GM21576 (cell line): Measurements from ENCODE around the gene NEUROG2.
"Not testable (repeated sequence)": the region's sequence is repeated elsewhere in the genome, so short reads cannot be mapped to it uniquely, and the experiment has no call there.

ENCODE experiments used
- ATAC-seq: cut with Tn5 transposase; IDR thresholded peaks from one replicate; pipeline ENCODE4 v1.9.1; 2021; ENCODE audit warnings: mild to moderate bottlenecking, moderate library complexity; ENCODE audit not compliant: unreplicated experiment

NEUROG2 gene

GRCh38 chr4:112492321-112492720 is 23.7 kb downstream of the NEUROG2 start:
- no peak for ATAC-seq

- not testable (repeated sequence) for ATAC-seq
Observed at GRCh38 chr4:112490808-112491207, 25.2 kb downstream of the NEUROG2 start.

DNA sequence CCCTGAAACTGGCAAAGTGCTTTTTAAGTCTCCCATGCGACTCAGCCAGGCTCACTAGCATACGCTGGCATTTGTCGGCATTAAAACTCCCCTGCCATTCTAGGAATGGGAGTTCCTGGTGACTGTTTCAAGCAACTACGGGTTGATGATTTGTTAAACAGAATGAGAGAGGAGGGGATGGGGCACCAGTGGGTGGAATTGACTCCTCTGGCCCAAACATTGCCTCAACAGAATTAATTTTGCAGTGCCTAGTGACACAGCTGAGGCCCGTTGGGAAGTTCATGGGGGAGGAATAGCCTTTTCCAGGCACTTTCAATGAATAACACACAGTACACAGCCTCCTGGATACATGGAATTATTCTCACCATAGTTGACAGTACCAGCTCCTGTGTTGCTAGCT is 30.1 kb downstream of the NEUROG2 start:
- no peak for ATAC-seq

DNA sequence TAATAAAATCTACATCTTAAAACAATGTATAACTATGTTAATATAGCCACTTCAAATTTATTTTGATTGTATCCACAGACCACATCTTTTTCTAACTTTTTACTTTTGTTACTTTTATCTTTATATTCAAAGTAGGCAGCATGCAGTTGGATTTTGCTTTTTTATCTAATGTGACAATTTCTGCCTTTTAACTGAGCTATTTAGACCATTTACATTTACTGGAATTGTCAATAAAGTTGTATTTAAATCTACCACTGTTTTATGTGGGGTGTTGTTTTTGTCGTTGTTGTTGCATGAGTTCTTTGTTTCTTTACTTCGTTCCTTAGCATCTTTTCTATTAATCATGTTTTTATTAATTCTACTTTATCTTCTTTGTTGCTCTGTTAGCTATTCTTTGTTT is 42.0 kb downstream of the NEUROG2 start:
- no peak for ATAC-seq

GRCh38 chr4:112472318-112472717 is 43.7 kb downstream of the NEUROG2 start:
- ATAC-seq = no peak
